Type B pancreatic cell (in vitro differentiated cells): ENCODE data around the gene NTM. TPM values are rescaled to one million over a fixed set of nuclear protein-coding genes. Genes with fewer than 3 reads are reported as not detected.

Source experiments
- DNase-seq: peaks from one replicate; pipeline ENCODE4 v3.0.0; 2021; ENCODE audit warnings: mixed read lengths; ENCODE audit not compliant: unreplicated experiment; ENCODE audit errors: extremely low spot score
- H3K27ac Mint-ChIP-seq: 2 replicates; pipeline ENCODE4 v1.8.0; 2021; ENCODE audit warnings: mild to moderate bottlenecking, mixed read lengths
- H3K27me3 Mint-ChIP-seq: 2 replicates; pipeline ENCODE4 v1.8.0; 2021; ENCODE audit warnings: mixed read lengths
- H3K36me3 Mint-ChIP-seq: 2 replicates; pipeline ENCODE4 v1.8.0; 2021; ENCODE audit warnings: mixed read lengths
- H3K4me1 Mint-ChIP-seq: one replicate; pipeline ENCODE4 v1.8.0; 2021; ENCODE audit warnings: mixed read lengths; ENCODE audit not compliant: unreplicated experiment
- H3K4me3 Mint-ChIP-seq: 2 replicates; pipeline ENCODE4 v1.8.0; 2021; ENCODE audit warnings: mild to moderate bottlenecking, mixed read lengths
- H3K9me3 Mint-ChIP-seq: 2 replicates; pipeline ENCODE4 v1.8.0; 2021; ENCODE audit warnings: mixed read lengths
- CTCF ChIP-seq: fragments of 200-600 bp; sonication (generic); conservative IDR thresholded peaks from 2 replicates; pipeline ENCODE4 v1.5.0; 2021; ENCODE audit warnings: antibody characterized with exemption, mild to moderate bottlenecking
- total RNA-seq: library from RNA; stranded (reverse); gene quantifications from 2 replicates; pipeline ENCODE4 v1.2.1, GENCODE V29; 2021; ENCODE audit warnings: low replicate concordance

The NTM gene
- total RNA-seq, 1 donor from 2014 or later, result 19.2 TPM

- H3K4me1 Mint-ChIP-seq, result peaks cover 14% of the 10 kb centered on the region
- H3K4me3 Mint-ChIP-seq, result no peak overlapping the region
- H3K9me3 Mint-ChIP-seq, result no peaks in the 10 kb centered on the region
- no peaks in the 10 kb centered on the region for H3K36me3 Mint-ChIP-seq
- H3K27ac Mint-ChIP-seq, result no peak overlapping the region
- no peak for TF ChIP-seq CTCF
- no peak for DNase-seq
- H3K27me3 Mint-ChIP-seq, result peaks cover 44% of the 10 kb centered on the region
Observed at GRCh38 chr11:132119573-132119972, 749.2 kb downstream of the NTM start.

GRCh38 chr11:132122735-132123134, 752.3 kb downstream of the NTM start:
- no peaks in the 10 kb centered on the region for H3K36me3 Mint-ChIP-seq
- H3K27me3 Mint-ChIP-seq, result peaks cover 43% of the 10 kb centered on the region
- DNase-seq, result no peak
- no peaks in the 10 kb centered on the region for H3K9me3 Mint-ChIP-seq
- TF ChIP-seq CTCF, result no peak
- H3K4me1 Mint-ChIP-seq, result peaks cover 14% of the 10 kb centered on the region
- H3K27ac Mint-ChIP-seq, result no peak overlapping the region
- H3K4me3 Mint-ChIP-seq, result no peak overlapping the region

- no peaks in the 10 kb centered on the region for H3K9me3 Mint-ChIP-seq
- H3K4me3 Mint-ChIP-seq, result no peak overlapping the region
- peaks cover 46% of the 10 kb centered on the region for H3K27me3 Mint-ChIP-seq
- no peak for TF ChIP-seq CTCF
- H3K36me3 Mint-ChIP-seq, result no peaks in the 10 kb centered on the region
- H3K4me1 Mint-ChIP-seq, result peaks cover 14% of the 10 kb centered on the region
- no peak overlapping the region for H3K27ac Mint-ChIP-seq
- no peak for DNase-seq
Observed at GRCh38 chr11:132123449-132123848, 753.0 kb downstream of the NTM start.

- H3K27ac Mint-ChIP-seq, result no peak overlapping the region
- no peak overlapping the region for H3K4me3 Mint-ChIP-seq
- H3K4me1 Mint-ChIP-seq, result peaks cover 14% of the 10 kb centered on the region
- H3K36me3 Mint-ChIP-seq, result no peaks in the 10 kb centered on the region
- peaks cover 47% of the 10 kb centered on the region for H3K27me3 Mint-ChIP-seq
- no peaks in the 10 kb centered on the region for H3K9me3 Mint-ChIP-seq
- peak; percentile 19 for TF ChIP-seq CTCF
- DNase-seq, result no peak
Observed at GRCh38 chr11:132123854-132124835, 753.7 kb downstream of the NTM start.

GRCh38 chr11:132125988-132126871, 755.8 kb downstream of the NTM start:
- no peak overlapping the region for H3K4me3 Mint-ChIP-seq
- H3K36me3 Mint-ChIP-seq, result no peaks in the 10 kb centered on the region
- H3K27ac Mint-ChIP-seq, result no peak overlapping the region

More at GRCh38 chr11:132125988-132126871, 755.8 kb downstream of the NTM start:
- peaks cover 10% of the 10 kb centered on the region for H3K4me1 Mint-ChIP-seq
- TF ChIP-seq CTCF, result no peak
- H3K27me3 Mint-ChIP-seq, result peaks cover 53% of the 10 kb centered on the region
- no peaks in the 10 kb centered on the region for H3K9me3 Mint-ChIP-seq
- no peak for DNase-seq
